HG02885 (cell line): ENCODE measurements around the gene RSPH10B2.
"Not testable (repeated sequence)": the region's sequence is repeated elsewhere in the genome, so short reads cannot be mapped to it uniquely, and the experiment has no call there.

Experiments used
- ATAC-seq: cut with Tn5 transposase; IDR thresholded peaks from one replicate; pipeline ENCODE4 v1.9.1; 2021; ENCODE audit warnings: mild to moderate bottlenecking; ENCODE audit not compliant: unreplicated experiment, poor library complexity

The RSPH10B2 gene

GRCh38 chr7:6781581-6781980 is 27.7 kb downstream of the RSPH10B2 start:
- ATAC-seq: not testable (repeated sequence)

GRCh38 chr7:6789353-6789752 is 35.5 kb downstream of the RSPH10B2 start:
- not testable (repeated sequence) for ATAC-seq

GRCh38 chr7:6792113-6792872 is 38.4 kb downstream of the RSPH10B2 start:
- not testable (repeated sequence) for ATAC-seq

- not testable (repeated sequence) for ATAC-seq
Measured at GRCh38 chr7:6794276-6794675, 40.4 kb downstream of the RSPH10B2 start.

- not testable (repeated sequence) for ATAC-seq
Measured at GRCh38 chr7:6797218-6797617, 43.3 kb downstream of the RSPH10B2 start.

- ATAC-seq: not testable (repeated sequence)
Measured at GRCh38 chr7:6798047-6798446, 44.1 kb downstream of the RSPH10B2 start.

- not testable (repeated sequence) for ATAC-seq
Measured at GRCh38 chr7:6799887-6800286, 46.0 kb downstream of the RSPH10B2 start.

- not testable (repeated sequence) for ATAC-seq
Measured at GRCh38 chr7:6800331-6800730, 46.4 kb downstream of the RSPH10B2 start.

GRCh38 chr7:6807393-6807918 is 53.6 kb downstream of the RSPH10B2 start:
- ATAC-seq: not testable (repeated sequence)

GRCh38 chr7:6807959-6808358 is 54.1 kb downstream of the RSPH10B2 start:
- ATAC-seq: not testable (repeated sequence)

- ATAC-seq: not testable (repeated sequence)
Measured at GRCh38 chr7:6813011-6813410, 59.1 kb downstream of the RSPH10B2 start.

- ATAC-seq: not testable (repeated sequence)
Measured at GRCh38 chr7:6815470-6815869, 61.6 kb downstream of the RSPH10B2 start.

- ATAC-seq: not testable (repeated sequence)
Measured at GRCh38 chr7:6821622-6822021, 67.7 kb downstream of the RSPH10B2 start.

- peak; percentile 64 for ATAC-seq
Measured at GRCh38 chr7:6825236-6826125, 71.6 kb downstream of the RSPH10B2 start.

- peak; percentile 100 for ATAC-seq
Measured at GRCh38 chr7:6826151-6826550, 72.2 kb downstream of the RSPH10B2 start, which contains the start of gene CCZ1B. TSS of gene CCZ1B (minus strand) at chr7:6826275. CDS start at chr7:6826197, 78 bp downstream.

GRCh38 chr7:6827180-6827579 is 73.3 kb downstream of the RSPH10B2 start:
- ATAC-seq: not testable (repeated sequence)

- not testable (repeated sequence) for ATAC-seq
Measured at GRCh38 chr7:6829616-6830015, 75.7 kb downstream of the RSPH10B2 start.

- ATAC-seq: not testable (repeated sequence)
Measured at GRCh38 chr7:6830026-6830425, 76.1 kb downstream of the RSPH10B2 start.

- ATAC-seq: no peak
Measured at GRCh38 chr7:6831018-6831725, 77.3 kb downstream of the RSPH10B2 start.

- no peak for ATAC-seq
Measured at GRCh38 chr7:6833636-6834035, 79.7 kb downstream of the RSPH10B2 start.
